Measurements from ENCODE around the gene PRAC2.
"Not testable (repeated sequence)": the region's sequence is repeated elsewhere in the genome, so short reads cannot be mapped to it uniquely, and the experiment has no call there.

PRAC2 gene

DNA sequence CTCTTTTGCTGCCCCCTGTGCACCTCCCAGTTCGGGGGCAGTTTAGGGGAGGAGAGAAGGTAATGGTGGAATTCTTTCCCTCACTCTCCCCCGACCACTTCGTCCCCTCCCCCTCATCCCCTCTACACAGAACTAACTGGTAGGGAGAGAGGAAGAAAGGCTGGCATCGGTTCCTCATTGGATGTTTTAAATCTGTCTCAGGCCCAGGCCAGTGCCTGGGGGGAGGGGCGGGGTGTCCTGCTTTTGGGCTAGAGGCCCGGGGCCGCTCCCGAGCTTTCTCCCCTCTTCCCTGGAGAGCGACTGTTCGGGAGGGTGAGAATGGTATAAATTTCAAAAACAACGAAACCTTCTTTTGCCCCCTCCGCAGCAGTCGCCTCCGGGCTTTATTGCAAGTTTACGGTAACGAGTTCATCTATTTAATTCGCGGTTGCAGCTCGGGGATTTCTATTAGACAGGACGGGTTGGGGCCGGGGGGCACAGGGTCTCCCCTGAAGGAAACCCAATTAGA lies at the start of gene PRAC2:
Gene PRAC2, plus strand, starts transcription at position 271 of the 508 bp plus-strand sequence. CDS start 1,226 bp downstream, outside the sequence.
- no peak for DNase-seq

DNA sequence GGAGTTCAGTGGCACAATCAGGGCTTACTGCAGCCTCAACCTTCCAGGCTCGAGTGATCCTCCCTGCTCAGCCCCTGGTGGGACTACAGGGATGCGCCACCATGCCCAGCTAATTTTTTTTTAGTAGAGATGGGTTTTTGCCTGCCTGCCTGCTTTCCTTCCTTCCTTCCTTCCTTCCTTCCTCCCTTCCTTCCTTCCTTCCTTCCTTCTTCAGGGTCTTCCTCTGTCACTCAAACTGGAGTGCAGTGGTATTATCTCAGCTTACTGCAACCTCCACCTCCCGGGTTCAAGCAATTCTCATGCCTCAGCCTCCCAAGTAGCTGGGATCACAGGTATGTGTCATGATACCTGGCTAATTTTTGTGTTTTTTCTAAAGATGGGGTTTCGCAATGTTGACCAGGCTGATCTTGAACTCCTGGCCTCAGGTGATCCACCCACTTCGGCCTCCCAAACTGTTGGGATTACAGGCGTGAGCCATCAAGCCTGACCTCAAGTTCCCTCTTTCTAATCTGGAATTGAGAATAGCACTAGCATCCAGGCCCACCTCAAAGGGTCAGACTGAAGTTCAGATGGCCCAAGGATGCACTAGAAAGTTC lies 45.9 kb upstream of the PRAC2 start:
- DNase-seq, result no peak

- DNase-seq, result peak; percentile 74
Observed at GRCh38 chr17:48678141-48678971, 44.6 kb upstream of the PRAC2 start.

DNA sequence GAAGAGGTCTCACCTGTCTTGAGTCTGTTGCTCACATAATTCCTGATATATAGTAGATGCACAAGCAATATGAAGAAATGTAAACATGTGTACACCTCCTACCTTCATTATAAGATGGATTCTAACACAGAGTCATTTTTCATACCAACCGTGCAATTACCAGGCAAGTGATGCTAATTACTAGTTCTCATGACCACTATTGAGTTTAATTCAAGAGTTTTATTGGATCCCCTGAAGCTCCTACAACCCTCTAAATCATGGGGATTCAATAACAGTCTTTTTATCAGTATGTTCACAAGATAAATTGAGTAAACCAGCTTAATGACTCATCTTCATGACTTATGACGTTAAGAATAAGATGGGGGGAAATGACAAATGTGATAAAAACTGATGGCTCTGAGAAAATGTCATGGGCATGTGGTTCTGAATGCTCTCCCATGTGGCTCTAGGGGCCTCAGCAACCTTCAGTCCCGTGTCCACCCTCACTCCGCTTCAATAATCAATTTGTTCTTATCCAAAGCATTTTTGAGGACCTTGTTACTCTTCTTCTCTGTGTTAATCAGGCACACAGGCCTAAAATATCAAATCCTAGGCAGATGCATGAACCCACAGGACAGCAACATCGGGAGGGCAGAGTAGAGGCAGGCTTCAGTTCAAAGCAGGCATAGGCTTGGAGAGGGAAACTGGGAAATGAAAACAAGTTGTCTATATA lies 43.4 kb upstream of the PRAC2 start:
- DNase-seq, result no peak

DNA sequence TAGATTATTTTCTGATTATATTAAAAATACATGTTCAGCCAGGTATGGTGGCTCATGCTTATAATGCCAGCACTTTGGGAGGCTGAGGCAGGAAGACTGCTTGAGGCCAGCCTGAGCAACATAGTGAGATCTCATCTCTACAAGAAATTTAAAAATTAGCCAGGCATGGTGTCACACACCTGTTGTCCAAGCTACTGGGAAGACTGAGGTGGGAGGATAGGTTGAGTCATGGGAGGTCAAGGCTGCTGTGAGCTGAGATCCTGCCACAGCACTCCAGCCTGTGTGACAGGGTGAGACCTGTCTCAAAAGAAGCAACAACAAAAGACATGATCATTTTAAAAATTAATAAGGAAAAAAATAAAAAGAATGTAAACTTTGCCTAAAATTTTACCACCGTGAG lies 41.4 kb upstream of the PRAC2 start:
- no peak for DNase-seq

- DNase-seq, result no peak
Observed at GRCh38 chr17:48690655-48691054, 32.3 kb upstream of the PRAC2 start.

DNA sequence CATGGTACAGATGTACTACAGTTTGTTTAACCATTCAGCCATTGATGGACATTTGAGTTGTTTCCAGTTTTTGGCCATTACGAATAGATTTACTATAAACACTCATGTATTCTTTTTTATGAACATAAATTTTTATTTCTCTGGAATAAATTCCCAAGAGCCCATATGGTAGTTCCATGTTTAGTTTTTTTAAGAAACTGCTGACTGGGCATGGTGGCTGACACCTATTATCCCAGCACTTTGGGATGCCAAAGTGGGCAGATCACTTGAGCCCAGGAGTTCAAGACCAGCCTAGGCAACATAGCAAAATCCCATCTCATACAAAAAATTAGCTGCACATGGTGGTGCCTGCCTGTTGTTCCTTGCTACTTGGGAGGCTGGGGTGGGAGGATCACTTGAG lies 30.9 kb upstream of the PRAC2 start:
- no peak for DNase-seq

- no peak for DNase-seq
Observed at GRCh38 chr17:48693178-48693577, 29.8 kb upstream of the PRAC2 start.

- no peak for DNase-seq
Observed at GRCh38 chr17:48701864-48702532, 21.0 kb upstream of the PRAC2 start.

- DNase-seq, result no peak
Observed at GRCh38 chr17:48704361-48705248, 18.4 kb upstream of the PRAC2 start.

DNA sequence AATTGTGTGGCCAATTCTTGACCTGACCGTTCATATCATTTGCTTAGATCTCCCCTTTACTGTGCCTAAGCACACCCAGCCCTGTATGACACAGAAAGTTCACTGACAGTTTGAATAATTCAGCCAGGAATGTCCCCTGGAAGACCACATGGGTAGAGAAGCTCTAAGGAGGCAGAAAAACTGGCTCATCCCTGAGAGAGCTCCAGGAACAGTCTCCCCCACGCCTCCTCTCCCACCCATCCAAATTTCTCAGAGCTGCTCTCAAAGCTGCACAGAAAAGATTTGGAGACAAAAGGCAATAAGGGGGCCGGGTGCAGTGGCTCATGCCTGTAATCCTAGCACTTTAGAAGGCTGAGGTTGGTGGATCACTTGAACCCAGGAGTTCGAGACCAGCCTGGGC lies 11.9 kb upstream of the PRAC2 start:
- DNase-seq, result no peak

DNA sequence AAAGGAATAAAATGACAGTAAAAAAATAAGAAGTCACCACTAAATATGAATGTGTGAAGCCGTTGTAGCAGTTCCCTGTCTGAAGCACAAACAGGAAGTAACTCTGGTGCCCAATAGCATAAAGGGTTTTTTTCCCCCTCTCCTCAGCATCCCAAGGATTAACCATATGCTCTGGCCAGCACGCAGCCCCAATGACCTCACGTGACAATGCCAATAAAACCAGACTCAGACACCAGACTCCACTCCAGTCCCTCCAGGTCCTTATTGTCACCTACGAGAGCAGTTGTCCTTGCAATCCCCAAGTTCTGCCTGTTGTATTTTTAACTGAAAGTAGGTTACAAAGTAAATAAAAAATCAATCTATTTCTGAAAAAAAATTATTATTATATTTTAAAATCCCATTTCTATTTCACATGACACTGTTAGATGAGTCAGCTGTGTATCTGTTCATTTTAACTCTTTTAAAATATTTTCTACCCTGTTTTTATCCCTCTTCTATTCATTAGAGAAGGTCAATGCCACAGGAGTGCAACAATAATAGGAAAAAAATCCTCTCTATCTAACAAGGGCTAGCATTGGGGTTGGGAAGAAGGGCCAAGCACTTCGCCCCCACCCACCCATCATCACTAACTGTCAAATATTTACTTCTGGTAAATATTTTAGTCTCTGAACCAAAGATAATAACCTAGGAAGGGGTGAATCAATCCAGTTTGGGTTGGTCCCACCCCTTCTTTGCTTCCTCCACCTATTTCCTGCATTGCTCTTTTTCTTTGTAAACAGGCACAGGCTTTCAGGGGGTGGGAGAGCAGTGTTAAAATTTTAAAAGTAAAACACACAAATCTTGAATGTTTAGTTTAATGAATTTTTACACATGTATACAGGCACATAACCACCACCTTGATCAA lies 7.2 kb upstream of the PRAC2 start:
- DNase-seq, result no peak

DNA sequence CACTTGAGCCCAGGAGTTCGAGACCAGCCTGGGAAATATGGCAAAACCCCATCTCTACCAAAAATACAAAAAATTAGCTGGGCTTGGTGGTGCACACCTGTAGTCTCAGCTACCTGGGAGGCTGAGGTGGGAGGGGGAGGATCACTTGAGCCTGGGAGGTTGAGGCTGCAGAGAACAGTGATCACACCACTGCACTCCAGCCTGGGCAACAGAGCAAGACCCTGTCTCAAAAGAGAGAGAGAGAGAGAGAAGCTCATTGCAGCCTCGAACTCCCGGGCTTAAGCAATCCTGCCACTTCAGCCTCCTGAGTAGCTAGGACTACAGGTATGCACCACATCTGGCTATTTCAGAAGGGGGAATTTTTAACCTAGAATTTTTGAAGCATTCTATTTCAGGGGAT lies 6.4 kb upstream of the PRAC2 start:
- not testable (repeated sequence) for DNase-seq

DNA sequence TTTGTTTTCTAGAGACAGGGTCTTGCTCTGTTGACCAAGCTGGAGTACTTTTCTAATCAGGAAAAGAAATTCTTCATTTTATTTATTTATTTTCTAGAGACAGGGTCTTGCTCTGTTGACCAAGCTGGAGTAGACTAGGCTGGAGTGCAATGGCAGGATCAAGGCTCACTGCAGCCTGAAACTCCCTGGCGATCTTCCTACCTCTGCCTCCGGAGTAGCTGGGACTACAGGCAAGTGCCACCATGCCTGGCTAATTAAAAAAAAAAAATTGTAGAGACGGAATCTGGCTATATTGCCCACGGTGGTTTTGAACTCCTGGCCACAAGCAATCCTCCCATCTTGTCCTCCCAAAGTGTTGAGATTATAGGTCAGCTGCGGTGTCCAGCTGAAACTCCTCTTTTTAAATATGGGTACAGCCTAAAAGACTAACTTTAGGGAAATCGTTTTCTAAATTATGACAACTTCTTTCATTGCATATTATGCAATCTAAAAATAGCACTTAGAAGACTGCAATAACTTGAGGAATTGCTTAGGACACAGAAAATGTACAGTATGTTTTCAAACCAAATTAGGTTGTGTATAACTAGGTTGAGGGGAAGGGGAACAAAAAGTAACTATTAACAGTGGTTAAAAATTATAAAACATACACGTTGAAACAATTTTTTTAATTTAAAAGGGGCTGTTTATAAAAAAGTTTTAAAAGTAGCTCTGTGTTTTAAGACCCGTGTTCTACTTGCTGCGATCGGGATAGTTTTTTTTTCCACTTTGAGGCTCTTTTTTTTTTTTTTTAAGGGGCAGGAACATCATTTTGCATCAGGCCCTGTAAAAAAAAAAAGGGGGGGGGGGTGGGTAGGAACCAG lies 5.4 kb upstream of the PRAC2 start:
- DNase-seq, result no peak

GRCh38 chr17:48718227-48718760 lies 4.7 kb upstream of the PRAC2 start:
- DNase-seq, result no peak

DNA sequence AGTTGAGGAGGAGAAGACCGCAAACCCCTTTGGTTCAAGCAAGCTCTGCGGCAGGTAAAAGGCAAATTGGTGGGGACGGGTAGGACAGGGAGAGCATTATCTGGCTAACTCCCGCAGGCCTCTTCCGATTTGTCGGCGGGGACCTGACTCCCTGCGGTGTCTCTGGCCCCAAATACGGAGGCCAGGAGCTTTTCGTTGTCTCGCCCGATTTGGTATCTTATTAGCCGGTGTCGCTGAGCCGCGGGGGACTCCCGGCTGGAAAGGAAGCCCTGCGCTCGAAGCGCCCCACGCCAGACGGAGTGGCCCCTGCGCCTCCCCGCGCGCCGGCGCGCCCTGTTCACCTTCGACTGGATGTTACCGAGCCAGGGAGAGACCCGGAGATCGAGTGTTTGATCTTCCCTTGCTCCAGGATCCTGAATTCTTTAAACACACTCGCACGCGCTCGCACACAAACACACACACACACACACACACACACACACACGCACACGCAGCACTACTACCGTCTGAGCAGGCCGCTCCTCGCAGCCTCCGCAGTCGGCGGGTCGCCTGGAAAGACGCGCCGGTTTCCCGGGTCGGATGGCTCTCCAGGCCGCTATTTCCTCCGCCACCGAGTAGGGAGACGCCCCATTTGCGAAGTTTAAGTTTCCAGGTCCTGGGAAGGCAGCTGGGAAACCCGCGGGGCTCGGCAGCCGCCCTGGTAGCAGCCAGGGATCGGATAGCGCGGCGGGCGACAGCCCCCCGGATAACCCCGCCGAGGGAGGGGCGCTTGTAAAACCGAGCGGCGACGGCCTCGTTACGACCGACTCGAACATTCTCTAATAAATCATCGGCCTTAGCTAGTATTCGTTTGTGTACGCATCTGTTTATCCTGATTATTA lies 4.0 kb upstream of the PRAC2 start:
- DNase-seq, result no peak

GRCh38 chr17:48719642-48720265 lies 3.2 kb upstream of the PRAC2 start:
- no peak for DNase-seq
